ENCODE data around the gene GDPD5.

Gene GDPD5

GRCh38 chr11:75534259-75535069 lies 8.7 kb upstream of the GDPD5 start:
- no peak for DNase-seq (ENCODE audit: low read depth)

GRCh38 chr11:75533896-75534258 lies 8.1 kb upstream of the GDPD5 start:
- DNase-seq (ENCODE audit: low read depth) = no peak

GRCh38 chr11:75532200-75533048 lies 6.7 kb upstream of the GDPD5 start:
- peak; percentile 84 for DNase-seq (ENCODE audit: low read depth)

- no peak for DNase-seq (ENCODE audit: low read depth)
These were observed 5.6 kb upstream of the GDPD5 start for GRCh38 chr11:75531325-75531724.

GRCh38 chr11:75530577-75530976 lies 4.8 kb upstream of the GDPD5 start:
- no peak for DNase-seq (ENCODE audit: low read depth)

- no peak for DNase-seq (ENCODE audit: low read depth)
These were observed 2.4 kb upstream of the GDPD5 start for GRCh38 chr11:75527938-75528735.

GRCh38 chr11:75527130-75527529 lies 1.4 kb upstream of the GDPD5 start:
- no peak for DNase-seq (ENCODE audit: low read depth)

- no peak for DNase-seq (ENCODE audit: low read depth)
These were observed 426 bp upstream of the GDPD5 start for GRCh38 chr11:75526192-75526541.

GRCh38 chr11:75524665-75525432 lies 892 bp downstream of the GDPD5 start:
- no peak for DNase-seq (ENCODE audit: low read depth)

GRCh38 chr11:75523811-75524664 lies 1.7 kb downstream of the GDPD5 start:
- DNase-seq (ENCODE audit: low read depth) = no peak

- DNase-seq (ENCODE audit: low read depth) = no peak
These were observed 2.6 kb downstream of the GDPD5 start for GRCh38 chr11:75523189-75523588.

- no peak for DNase-seq (ENCODE audit: low read depth)
These were observed 3.3 kb downstream of the GDPD5 start for GRCh38 chr11:75522286-75523044.

GRCh38 chr11:75520688-75521087 lies 5.1 kb downstream of the GDPD5 start:
- DNase-seq (ENCODE audit: low read depth) = no peak

GRCh38 chr11:75518771-75519653 lies 6.7 kb downstream of the GDPD5 start:
- no peak for DNase-seq (ENCODE audit: low read depth)

- DNase-seq (ENCODE audit: low read depth) = no peak
These were observed 7.6 kb downstream of the GDPD5 start for GRCh38 chr11:75518204-75518549.

- no peak for DNase-seq (ENCODE audit: low read depth)
These were observed 8.9 kb downstream of the GDPD5 start for GRCh38 chr11:75516886-75517285.

- DNase-seq (ENCODE audit: low read depth) = no peak
These were observed 9.6 kb downstream of the GDPD5 start for GRCh38 chr11:75516140-75516539.

GRCh38 chr11:75514596-75514995 lies 11.1 kb downstream of the GDPD5 start:
- no peak for DNase-seq (ENCODE audit: low read depth)

- DNase-seq (ENCODE audit: low read depth) = no peak
These were observed 12.5 kb downstream of the GDPD5 start for GRCh38 chr11:75513250-75513649.
